Lower leg skin (tissue), 3 donors: ENCODE measurements around the gene FBXO46.

Experiments
- POLR2A ChIP-seq, 2 donors: fragments of 450-650 bp; IDR thresholded peaks; one replicate each; pipeline ENCODE4 v1.6.1; 2016 to 2017; ENCODE audit warnings: antibody characterized with exemption in 2 of 2, mild to moderate bottlenecking in 1 of 2, moderate library complexity in 1 of 2
- TF ChIP-seq, protein P1 (sequence below), 3 donors: fragments of 450-650 bp; IDR thresholded peaks; one replicate each; pipeline ENCODE4 v1.5.1; 2016; ENCODE audit warnings: antibody characterized with exemption in 3 of 3, mild to moderate bottlenecking in 3 of 3, moderate library complexity in 2 of 3

DNA sequence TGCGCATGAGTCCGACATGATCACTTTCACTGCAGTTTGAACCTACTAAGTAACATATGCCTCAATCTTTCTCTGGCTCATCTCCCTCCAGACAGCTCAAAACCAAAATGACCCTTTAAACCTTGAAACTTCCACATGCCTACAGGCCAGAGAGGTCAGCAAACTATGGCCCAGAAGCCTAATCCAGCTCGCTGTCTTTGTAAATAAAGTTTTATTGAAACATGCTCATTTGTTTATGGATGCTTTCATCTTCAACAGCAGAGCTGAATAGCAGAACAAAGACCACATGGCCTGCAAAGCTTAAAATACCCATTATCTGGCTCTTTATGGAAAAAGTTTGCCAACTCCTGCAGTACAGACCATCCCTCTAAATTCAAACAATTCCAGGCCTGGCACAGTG, 15.6 kb downstream of the FBXO46 start:
- TF ChIP-seq POLR2A (IDR thresholded peaks at IDR 0.05) = no peak
- TF ChIP-seq, protein P1, sequence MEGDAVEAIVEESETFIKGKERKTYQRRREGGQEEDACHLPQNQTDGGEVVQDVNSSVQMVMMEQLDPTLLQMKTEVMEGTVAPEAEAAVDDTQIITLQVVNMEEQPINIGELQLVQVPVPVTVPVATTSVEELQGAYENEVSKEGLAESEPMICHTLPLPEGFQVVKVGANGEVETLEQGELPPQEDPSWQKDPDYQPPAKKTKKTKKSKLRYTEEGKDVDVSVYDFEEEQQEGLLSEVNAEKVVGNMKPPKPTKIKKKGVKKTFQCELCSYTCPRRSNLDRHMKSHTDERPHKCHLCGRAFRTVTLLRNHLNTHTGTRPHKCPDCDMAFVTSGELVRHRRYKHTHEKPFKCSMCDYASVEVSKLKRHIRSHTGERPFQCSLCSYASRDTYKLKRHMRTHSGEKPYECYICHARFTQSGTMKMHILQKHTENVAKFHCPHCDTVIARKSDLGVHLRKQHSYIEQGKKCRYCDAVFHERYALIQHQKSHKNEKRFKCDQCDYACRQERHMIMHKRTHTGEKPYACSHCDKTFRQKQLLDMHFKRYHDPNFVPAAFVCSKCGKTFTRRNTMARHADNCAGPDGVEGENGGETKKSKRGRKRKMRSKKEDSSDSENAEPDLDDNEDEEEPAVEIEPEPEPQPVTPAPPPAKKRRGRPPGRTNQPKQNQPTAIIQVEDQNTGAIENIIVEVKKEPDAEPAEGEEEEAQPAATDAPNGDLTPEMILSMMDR (IDR thresholded peaks at IDR 0.05) = no peak
